HG03280 (cell line): Measurements from ENCODE around the gene BCL10.
"Not testable (repeated sequence)": the region's sequence is repeated elsewhere in the genome, so short reads cannot be mapped to it uniquely, and the experiment has no call there.

Experiments used
- ATAC-seq: cut with Tn5 transposase; IDR thresholded peaks from one replicate; pipeline ENCODE4 v1.9.1; 2021; ENCODE audit warnings: mild to moderate bottlenecking, moderate library complexity; ENCODE audit not compliant: unreplicated experiment

Gene BCL10

DNA sequence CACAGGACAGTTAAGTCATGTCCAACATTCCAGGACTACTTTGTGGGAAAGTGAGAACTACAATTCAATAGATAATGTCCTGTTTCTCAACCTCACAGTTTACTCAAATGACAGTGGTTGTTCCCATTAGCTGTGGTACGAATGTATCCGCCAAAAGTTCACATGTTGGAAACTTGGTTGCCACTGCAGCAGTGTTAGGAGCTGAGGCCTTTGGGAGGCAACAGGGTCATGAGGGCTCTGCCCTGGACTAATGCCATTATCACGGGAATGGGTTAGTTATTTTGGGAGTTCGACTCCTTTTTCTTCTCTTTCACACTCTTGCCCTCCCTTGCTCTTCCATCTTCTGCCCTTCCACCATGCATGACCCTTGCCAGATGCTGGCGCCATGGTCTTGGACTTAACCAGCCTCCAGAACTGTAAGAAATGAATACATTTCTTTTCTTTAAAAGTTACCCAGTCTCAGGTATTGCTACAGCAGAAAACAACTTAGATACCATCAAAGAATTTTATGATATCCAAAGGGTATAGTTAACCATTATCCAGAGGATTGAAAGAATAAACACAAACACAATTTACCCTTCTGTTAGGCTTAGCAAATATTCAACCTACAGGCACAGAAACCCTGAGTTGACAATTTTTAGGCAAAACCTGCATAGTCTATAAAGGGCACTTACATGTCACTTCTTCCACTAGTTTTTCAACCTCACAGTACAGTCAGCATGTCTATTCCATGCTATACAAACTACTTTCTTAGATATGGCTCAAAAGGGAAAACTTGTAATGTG is 7.4 kb downstream of the BCL10 start:
- ATAC-seq = no peak

DNA sequence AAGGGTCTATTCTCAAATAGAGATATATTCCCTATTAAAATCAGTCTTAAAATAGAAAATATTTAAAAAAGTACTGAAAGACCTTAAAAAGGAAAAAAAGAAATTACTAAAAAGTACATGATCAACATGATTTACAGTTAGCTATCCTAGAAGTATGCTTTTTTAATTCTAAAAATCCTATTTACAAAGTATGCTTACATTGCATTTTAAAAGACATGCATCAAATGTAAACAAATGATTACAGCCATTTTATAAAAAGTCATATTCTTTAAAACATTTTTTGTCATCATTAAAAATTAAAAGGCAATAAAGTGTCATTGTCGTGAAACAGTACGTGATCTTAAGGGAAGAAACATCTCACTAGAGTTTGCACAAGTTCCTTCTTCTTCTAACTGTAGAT is 9.1 kb downstream of the BCL10 start:
- no peak for ATAC-seq

DNA sequence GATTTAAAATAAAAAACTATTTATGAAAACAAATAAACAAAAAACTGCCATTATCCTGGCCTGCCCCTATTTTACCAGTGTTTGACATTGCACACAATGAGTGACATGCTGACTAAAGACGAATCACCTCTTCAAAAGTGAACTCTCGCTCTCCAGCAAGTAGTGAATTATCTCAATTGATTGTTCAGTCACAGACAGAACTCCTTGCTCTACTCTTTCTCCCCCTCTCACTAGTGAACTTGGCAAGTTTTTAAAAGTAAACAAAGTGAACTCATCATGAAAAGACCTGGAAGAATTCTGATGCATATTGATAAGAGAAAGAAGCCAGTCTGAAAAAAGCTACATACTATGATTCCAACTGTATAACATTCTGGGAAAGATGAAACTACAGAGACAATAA is 12.3 kb downstream of the BCL10 start:
- no peak for ATAC-seq

GRCh38 chr1:85262985-85263384 is 13.4 kb downstream of the BCL10 start:
- no peak for ATAC-seq

- no peak for ATAC-seq
These were observed 16.5 kb downstream of the BCL10 start for GRCh38 chr1:85259912-85260274.

- ATAC-seq = peak; percentile 98
These were observed 17.1 kb downstream of the BCL10 start, which contains the start of gene C1orf52 for GRCh38 chr1:85259118-85259911. C1orf52 (minus strand) TSS chr1:85259662; CDS start chr1:85259633, 29 bp downstream.

- no peak for ATAC-seq
These were observed 17.8 kb downstream of the BCL10 start for GRCh38 chr1:85258536-85259117.

GRCh38 chr1:85249042-85249441 is 27.4 kb downstream of the BCL10 start:
- not testable (repeated sequence) for ATAC-seq

DNA sequence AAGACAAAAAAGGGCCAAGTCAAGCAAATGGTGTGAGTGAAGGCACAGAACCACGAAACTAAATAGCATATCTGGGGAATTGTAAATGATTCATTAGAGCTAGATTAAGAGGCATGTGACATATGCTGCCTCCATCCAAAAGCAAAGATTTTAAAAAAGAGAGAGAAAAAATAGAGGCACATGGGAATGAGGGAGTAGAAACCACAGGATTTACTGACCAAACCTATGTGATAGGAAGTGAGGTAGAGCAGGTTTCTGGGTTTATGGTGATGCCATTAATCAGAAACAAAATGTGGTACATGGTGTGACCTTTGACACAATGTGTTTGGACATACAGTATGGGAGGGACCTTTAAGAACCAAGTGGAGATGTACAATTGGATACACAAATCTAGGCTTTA is 30.5 kb downstream of the BCL10 start:
- ATAC-seq = no peak

GRCh38 chr1:85245456-85245855 is 31.0 kb downstream of the BCL10 start:
- no peak for ATAC-seq

DNA sequence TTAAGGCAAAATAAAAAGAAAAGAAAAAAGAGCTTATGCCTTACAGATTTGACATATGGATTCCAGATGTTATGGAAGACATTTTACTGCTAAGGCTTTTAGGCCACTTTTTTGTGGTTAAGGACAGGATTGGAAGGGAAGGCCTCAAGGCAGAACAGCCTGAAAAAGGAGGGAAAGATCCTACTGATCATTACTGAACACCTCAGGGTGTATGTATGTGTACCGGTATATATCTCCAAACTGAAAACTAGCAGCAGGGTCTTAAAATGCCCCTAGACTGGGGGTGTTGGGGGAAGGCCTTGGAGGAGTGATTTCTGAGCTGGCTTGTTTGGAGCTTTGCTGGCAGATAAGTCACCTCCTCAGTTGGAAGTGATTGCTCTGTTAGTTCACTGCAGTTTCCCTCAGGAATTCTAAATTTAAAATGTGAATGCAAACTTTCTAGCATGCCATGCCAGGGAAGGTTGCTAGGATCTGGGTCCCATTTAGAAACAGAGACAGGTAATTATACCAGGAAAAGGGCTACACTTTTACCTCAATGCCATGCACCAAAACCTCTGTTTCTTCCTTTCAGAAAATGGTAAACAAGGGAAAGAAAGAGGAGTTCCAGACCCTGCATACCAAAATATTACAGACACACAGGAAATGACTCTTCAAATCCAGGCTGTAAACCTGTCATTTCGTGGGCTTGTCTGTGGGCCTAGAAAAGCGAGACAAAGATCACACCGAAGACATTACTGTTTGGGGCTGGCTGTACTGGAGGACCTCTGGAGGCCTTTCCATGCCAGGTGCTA is 32.0 kb downstream of the BCL10 start:
- ATAC-seq = no peak

GRCh38 chr1:85243372-85243771 is 33.1 kb downstream of the BCL10 start:
- ATAC-seq = no peak

DNA sequence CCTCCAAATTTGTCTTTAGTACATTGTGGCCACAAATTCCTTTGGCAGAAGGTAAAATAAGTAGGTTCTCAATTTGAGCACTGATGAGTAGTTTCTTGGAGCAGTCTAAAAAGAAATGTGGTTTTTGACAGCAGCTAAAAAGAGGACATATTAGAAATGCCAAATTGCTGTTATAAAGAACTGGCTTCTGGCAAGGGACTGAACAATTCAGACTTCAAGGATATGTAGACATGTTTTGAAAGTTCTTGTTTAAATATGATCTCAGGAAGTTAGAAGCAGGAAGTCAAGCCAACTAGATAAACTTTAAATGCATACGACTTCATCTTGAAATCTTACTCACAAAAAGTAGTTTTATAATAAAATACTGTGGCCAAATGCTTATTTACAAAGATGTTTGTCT is 35.8 kb downstream of the BCL10 start:
- no peak for ATAC-seq

- ATAC-seq = no peak
These were observed 36.2 kb downstream of the BCL10 start for GRCh38 chr1:85240174-85240601.

GRCh38 chr1:85237613-85238012 is 38.8 kb downstream of the BCL10 start:
- ATAC-seq = no peak

DNA sequence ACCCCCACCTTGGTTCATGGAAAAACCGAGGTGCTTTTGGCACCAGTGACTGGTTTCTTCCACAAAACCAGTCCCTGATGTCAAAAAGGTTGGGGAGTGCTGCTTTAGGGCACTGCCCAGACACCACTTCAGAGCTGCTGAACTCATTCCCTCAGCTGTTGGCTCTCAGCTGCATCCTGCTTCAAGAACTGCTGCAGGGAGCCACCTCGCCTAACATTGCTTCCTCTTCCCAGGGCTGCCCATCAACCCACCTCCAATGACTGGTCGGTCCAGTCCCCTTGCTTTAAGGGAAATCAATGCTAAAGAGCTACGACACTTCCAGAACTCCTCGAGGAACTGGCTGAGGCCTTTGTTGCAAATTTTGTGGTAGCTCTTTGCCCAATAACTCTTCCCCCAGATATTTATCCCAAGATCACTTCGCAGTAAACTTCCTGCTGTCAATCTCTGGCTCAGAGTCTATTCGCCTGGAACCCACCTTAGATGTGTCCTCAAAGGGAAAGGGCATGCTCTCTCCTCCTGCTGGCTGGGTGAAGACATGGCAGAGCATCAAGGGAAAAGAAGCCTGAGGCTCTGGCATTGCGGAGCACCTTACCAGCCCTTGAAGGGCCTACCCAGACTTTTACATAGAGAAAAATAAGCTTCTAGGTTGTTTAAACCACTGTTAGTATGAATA is 46.0 kb downstream of the BCL10 start:
- ATAC-seq = no peak

DNA sequence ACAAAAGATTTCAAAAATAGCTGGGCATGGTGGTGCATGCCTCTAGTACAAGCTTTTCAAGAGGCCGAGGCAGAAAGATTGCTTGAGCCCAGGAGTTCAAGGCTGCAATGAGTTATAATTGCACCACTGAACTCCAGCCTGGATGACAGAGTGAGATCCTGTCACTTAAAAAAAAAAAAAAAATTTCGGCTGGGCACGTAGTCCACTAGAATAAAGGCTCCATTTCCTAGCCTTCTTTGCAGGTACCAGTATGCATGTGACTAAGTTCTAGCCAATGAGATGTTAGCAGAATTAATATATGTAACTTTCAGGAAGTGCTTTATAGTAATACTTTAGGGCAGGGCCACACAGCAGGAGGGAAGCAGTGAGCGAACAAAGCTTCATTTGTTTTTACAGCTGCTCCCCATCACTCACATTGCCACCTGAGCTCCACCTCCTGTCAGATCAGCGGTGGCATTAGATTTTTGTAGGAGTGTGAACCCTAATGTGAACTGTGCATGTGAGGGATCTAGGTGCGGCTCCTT is 46.8 kb downstream of the BCL10 start:
- ATAC-seq = no peak

GRCh38 chr1:85228972-85229371 is 47.5 kb downstream of the BCL10 start:
- ATAC-seq = no peak

GRCh38 chr1:85225624-85226380 is 50.6 kb downstream of the BCL10 start:
- no peak for ATAC-seq
